Activated CD4-positive, alpha-beta T cell treated with anti-CD3 and anti-CD28 coated beads, Interleukin-2, Interleukin-6, amounts not matched to agents 100 ng/mL and 50 ng/mL, durations not matched to agents 16 hours and 8 hours (primary cell): ENCODE data around the gene BEST1.
"Not testable (repeated sequence)": the region's sequence is repeated elsewhere in the genome, so short reads cannot be mapped to it uniquely, and the experiment has no call there.

Experiments
- DNase-seq: peaks from one replicate; pipeline ENCODE4 v3.0.0-alpha.2; 2020

The BEST1 gene

DNA sequence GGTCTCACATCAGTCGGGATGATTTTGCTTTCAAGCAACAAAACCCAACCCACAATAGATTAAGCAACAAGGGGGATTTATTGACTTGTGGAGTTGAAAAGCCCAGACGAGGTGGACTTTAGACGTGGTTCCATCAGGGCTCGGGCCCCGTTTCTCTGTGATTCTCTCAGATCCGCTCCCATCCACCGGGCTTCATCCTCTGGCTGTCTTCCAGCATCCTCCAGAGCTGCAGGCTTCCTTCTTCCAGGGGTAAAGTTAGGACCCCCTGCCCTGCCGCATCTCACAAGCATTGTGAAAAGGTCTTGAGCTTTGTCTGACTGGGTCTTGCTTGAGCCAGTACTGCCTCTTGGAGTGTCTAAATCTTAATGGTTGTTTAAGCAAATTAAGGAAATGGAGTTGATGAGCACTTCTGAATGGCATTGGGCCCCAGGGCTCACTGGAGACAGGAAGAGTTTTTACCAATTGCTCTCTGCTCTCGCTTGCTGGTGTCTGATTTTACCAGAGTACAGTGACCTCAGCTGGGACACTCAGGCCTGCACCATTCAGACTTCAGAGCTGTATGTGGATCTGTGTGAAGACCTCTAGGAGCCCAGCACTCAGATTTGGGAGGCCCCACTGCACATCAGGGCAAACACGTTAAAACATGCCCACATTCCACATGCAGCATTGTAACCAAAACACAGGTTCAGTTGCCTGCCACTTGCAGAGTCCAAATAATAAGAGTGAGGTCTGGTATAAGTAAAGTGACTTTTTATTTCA, 30.8 kb downstream of the BEST1 start:
- no peak for DNase-seq

DNA sequence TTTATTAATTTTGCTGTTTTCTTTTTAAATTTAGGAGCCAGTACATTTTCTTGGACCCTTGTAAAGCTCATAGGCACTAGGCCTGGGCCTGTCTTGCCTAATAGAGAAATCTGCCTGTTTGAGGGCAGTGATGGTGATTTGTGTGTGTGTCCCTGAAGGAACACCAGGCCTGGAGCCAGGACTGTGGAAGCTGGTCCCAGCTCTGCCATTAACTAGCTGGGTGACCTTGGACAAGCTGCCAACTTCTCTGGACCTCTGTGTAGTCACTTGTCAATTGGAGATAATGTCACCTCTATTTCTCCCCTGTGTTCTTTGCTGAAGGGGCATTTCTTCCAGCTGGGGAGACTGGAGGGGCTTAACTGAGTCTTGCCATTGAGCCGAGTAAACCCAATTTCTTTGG, 33.3 kb downstream of the BEST1 start:
- DNase-seq = no peak

DNA sequence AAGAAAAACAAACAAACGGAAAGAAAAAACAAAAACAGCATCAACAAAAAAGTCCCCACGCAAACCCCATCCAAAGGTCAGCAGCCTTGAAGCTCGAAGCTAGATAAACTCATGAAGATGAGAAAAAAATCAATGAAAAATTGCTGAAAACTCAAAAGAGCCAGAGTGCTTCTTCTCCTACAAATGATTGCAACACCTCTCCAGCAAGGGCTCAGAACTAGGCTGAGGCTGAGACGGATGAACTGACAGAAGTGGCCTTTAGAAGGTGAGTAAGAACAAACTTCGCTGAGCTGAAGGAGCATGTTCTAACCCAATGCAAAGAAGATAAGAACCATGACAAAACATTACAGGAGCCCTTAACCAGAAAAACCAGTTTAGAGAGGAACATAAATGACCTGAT, 35.7 kb downstream of the BEST1 start:
- no peak for DNase-seq

DNA sequence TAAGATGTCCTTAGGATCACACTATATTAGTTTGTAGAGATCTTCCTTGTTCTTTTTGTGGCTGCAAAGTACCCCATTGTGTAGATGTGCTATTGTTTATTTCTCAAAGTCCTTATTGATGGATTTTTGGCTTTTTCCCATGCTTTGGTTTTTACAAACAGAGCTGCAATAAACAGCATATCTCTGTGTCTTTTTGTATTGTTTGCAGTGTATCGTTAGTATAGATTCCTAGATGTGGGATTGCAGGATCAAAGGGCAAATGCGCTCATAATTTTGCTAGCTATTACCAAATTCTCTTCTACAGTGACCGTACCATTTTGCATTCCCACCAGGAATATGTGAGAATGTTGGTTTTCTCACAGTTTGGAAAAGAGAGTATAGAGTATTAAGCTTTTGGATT, 44.8 kb downstream of the BEST1 start:
- DNase-seq = no peak

DNA sequence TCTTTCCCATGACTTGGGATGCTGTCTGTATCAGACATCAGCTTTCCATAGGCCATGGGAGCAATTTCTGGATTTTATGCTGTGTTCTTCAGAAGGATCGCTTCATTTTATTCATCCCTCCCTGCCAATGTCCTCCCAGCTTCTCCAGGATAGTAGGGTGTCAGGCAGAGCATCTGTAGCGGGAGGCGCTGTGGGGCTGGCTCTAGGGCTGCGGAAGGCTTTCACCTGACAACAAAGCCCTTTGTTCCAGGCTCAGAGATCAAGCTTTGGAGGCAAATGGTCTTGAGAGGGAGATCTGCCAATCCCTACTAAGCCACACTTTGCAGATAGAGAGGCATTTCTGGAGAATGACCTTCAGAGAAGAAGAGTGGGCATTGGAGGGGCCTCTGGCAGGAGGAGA, 46.8 kb downstream of the BEST1 start:
- DNase-seq = no peak

DNA sequence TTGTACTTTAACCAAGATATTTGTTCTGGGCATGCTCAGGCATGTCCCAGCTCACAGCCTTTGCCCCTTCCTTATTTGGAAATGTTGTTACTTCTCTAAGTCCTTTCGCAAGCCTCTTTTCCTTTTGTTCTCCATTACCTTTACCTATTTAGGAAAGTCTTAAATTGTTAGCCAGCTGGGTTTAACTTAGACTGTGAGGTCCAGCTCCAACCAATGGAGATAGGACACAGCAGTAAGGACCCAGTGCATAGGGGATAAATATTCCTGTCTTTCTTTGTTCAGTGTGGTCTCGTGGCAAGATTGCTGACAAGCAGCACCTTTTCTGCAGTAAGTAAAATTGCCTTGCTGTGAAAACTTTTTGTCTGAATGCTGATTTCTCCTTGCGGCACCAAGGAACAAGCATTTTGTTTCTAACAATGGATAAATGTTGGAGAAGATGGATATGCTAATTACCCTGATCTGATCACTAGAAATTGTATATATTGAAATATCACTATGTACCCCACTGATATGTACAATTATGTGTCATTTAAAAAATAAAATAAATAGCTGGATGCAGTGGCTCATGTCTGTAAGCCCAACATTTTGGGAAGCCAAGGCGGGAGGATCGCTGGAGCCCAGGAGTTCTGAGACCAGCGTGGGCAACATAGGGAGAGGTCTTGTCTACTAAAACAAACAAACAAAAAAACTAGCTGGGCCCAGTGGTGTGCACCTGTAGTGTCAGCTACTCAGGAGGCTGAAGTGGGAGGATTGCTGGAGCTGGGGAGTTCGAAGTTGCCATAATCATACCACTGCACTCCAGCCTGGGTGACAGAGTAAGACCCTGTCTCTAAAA, 49.2 kb downstream of the BEST1 start:
- no peak for DNase-seq

DNA sequence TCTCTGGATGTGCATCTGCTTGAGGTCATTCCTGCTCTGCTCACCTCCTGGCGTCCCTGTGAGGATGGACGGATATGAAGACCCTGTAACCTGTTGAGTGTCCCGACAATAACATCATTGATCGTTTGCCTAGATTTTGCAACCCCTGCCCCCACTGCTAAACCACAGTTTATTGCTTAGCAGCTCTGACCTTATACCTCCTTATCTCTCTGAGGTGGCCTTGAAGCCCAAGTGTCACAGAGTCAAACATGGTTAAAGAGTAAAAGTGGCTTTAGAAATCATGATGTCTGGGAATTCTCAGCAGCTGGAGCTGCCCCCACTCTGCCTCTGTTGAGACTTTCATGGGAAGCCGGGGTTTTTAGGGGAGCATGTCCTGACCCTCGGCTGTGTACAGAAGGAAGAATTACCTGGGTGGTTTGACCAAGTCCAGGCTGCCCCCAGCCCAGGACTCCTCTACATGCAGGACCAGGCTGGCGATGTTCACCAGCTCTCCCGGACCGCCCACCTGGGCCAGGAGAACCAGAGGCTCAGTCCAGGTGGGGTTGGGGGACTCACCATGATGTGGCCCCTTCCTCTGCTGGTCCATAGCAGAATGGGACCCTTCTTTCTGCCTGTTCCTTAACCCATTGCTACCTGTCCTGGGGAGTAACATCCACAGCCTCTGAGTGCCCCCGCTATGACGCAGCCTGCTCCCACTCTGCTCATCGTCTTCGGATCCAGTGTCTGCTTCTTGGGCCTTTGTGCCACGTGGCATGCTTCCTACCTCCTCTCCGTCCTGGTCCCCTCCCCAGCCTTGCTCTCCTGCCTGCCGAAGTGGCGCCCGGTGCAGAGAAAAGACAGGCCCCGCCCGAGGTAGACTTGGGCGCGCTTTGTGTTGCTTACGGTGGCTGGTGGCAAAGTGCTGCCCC, 50.6 kb downstream of the BEST1 start:
- no peak for DNase-seq

DNA sequence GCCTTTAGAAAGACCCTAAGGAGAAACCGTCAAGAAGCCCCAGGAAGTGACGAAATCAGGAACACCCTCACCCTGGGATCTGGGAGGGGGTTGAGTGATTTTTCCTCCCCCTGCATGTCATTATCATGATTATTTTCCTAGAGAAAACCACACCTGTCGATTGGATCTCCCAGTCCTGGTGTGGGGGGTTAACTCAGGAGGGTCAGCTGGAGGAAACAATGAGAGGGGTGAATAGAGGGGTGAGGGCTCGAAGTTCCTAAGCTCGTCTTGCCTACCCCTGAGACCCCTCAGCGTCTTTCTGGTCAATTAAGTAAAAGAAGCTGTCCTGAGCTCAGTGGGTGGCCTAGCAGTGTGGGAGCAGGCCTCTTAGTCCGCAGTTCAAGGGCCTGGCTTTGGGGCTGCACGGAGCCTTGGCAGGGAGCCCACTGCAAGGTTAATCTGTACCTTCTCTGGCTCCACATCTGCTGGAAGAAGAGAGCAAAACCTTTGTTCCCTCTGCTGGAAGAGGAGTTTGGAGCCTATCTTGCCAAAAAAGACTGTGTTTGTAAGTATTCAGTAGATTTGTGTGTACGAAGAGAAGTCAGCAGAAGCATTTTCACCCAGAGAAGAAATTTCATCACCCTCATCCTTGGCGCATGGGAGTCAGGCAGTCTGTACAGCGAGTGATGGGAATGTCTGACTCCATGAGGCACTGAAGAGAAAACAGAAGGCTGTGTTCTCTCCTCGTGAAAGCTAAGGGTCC, 51.5 kb downstream of the BEST1 start:
- no peak for DNase-seq

DNA sequence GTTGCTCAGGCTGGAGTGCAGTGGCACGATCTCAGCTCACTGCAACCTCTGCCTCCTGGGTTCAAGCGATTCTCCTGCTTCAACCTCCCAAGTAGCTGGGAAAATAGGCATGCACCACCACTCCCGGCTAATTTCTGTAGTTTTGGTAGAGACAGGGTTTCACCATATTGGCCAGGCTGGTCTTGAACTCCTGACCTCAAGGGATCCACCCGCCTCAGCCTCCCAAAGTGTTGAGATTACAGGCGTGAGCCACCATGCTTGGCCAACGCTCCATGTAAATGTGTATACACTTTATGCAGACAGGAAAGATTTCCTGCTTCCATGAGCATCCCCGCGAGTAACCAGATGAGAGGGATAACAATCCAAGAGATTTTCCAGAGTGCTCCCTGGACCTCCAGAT, 52.1 kb downstream of the BEST1 start:
- not testable (repeated sequence) for DNase-seq

DNA sequence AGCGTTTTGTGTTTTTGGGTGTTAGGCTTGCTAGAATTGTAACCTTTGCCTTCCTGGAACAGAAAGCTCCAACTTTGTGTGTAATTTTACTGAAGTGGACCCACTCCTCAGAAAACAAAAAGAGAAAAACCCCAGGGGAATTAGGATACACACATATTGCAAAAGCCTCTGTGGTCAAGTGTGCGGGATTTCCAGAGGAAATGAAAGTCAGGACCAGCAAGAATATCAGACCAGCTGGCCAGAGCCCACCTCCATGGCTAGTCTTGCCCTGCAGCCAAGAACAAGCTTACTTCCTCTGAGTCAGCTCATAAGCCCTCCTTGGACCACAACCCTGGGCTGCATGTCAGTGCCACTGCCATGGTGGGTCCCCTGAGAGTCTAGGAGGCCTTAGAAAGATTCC, 54.3 kb downstream of the BEST1 start:
- DNase-seq = no peak

DNA sequence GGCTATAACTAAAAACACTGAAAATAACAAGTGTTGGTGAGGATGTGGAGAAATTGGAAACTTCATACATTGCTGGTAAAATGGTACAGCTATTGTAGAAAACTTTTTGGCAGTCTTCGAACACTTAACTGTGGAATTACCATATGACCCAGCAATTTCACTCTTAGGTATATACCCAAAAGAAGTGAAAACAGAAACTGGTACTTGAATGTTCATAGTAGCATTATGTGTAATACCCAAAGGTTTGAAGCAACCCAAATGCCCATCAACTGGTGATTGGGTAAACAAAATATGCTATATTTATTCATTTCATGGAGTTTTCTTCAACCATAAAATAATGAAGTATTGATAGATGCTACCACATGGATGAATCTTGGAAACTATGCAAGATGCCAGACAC, 58.0 kb downstream of the BEST1 start:
- DNase-seq = peak; percentile 36

DNA sequence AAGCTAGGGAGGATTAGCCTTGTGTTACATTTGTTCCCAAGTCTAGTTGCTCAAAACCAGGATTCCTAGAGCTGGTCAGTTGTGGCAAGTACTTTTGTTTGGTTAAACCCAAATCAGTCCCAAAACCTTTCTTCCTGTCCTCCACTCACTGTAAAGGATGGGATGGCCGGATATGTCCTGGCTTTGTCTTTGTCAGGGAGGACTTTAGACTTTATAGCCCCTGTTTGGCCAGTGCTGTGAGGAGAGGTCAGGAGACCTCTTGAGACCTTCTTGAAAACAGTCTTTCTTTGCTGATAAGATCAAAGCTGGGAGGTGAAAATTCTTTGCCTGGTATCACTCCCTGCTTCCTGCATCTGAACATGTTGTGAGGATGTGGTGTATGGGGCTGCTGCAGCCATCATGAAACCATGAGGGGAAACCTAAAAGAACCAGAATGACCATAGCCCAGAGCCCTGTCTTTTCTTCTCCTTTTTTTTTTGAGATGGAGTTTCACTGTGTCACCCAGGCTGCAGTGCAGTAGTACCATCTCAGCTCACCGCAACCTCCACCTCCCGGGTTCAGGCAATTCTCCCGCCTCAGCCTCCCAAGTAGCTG, 60.9 kb downstream of the BEST1 start:
- DNase-seq = no peak

DNA sequence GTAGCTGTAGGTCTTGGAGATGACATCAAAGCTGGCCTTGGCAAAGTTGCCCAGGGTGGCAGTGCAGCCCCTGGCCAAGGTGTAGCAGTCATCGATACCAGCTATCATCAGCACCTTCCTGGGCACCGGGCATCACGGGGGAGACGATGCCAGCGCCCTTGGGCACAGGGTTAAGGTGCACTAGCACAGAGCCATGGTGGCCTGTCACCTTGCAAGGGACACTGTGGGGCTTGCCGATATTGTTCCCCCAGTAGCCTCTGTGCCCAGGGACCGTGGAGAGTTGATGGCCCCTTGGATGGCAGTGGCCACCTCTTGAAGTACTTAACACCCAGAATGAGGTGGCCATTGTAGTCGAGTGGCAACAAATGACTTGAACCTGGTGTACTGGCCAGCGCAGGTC, 61.7 kb downstream of the BEST1 start:
- DNase-seq = no peak

DNA sequence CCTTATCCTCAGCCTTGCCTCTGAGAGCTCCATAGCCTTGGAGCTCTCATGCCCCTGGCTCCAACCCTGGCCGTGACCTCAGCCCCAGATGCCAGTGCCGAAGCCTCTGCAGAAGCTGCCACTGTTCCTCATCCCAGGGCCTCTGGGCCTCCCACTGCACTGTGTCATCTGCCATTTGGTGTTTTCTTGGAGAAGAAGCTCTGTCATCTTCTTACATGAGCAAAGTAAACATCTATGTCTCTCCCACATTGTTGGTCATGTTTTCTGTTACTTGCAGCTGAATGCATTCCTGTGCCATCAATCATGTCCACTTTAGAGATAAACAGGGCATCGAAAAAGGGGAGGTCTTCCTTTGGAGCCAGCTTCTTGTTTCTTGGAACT, 62.3 kb downstream of the BEST1 start:
- DNase-seq = no peak

DNA sequence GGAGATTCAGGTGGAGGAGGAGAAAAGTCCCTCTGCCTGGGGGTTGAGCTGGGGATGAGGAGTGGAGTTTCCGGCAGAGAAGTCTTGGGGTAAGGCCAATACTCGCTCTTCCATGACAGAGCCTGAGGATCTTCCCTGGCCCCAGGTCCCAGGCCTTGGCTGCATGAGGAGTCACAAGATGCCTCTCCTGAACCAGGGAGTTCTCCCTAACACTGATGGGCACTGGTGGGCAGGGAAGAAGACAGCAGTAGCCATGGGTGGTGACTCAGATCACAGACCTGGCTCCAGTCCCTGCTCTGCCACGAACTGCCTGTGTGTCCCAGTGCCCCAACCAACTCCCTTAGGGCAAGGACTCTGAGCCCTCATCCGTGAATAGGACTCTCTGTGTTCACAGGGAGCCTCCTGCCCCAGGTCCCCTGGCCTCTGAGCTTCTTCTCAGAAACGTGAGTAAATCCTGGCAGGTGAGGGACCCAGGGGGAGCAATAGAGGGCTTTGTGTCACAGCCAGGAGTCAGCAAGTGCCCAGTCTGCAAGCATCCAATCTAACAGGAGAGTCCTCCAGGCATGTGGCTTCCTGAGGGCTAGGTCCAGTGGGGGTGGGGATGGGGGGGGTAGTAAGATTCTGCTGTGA, 62.8 kb downstream of the BEST1 start:
- no peak for DNase-seq
